Thoracic aorta (tissue), 2 donors: Measurements from ENCODE around the gene DGKI. TPM values are rescaled to one million over a fixed set of nuclear protein-coding genes. Genes with fewer than 3 reads are reported as not detected.

ENCODE experiments used
- ATAC-seq: fragments of 150-250 bp; one replicate; pipeline ENCODE4 v1.8.0; 2017; ENCODE audit warnings: low read depth; ENCODE audit not compliant: insufficient number of reproducible peaks, low FRiP score
- DNase-seq: peaks from one replicate; pipeline ENCODE4 v3.0.0-alpha.2; 2020; ENCODE audit warnings: low spot score
- H3K27ac ChIP-seq, 2 donors: fragments of 200-600 bp; sonication (generic); 1 replicate in 1 of 2; 2 replicates in 1 of 2; pipeline ENCODE4 v1.5.1; 2016; ENCODE audit warnings: mild to moderate bottlenecking in 2 of 2, moderate library complexity in 2 of 2
- H3K27me3 ChIP-seq: fragments of 200-600 bp; sonication (generic); replicated peaks from 2 replicates; pipeline ENCODE4 v1.6.0; 2016; ENCODE audit warnings: mild to moderate bottlenecking; ENCODE audit not compliant: insufficient read depth
- H3K36me3 ChIP-seq: fragments of 200-600 bp; sonication (generic); one replicate; pipeline ENCODE4 v1.5.1; 2016
- H3K4me1 ChIP-seq, 2 donors: fragments of 200-600 bp; sonication (generic); 1 replicate in 1 of 2; 2 replicates in 1 of 2; pipeline versions ENCODE4 v1.5.1 to v1.6.0; 2016; ENCODE audit warnings: low read depth in 2 of 2, mild to moderate bottlenecking in 1 of 2; ENCODE audit not compliant: control insufficient read depth in 1 of 2
- H3K4me3 ChIP-seq: fragments of 200-600 bp; sonication (generic); 2 replicates; pipeline ENCODE4 v1.5.1; 2016; ENCODE audit warnings: mild to moderate bottlenecking
- H3K9me3 ChIP-seq: fragments of 200-600 bp; sonication (generic); 2 replicates; pipeline ENCODE4 v1.5.1; 2016
- CTCF ChIP-seq: fragments of 200-600 bp; sonication (generic); IDR thresholded peaks from one replicate; pipeline ENCODE4 v1.5.1; 2019; ENCODE audit warnings: antibody characterized with exemption
- total RNA-seq, 2 donors: library from RNA; depleted of rRNA; stranded (reverse); fragments of >200 nt; gene quantifications; one replicate each; pipeline versions ENCODE4 v1.1.0 to v1.2.3, GENCODE V29; 2016

The DGKI gene
- total RNA-seq, 2 donors from 2014 or later, result 10.3 to 22.3 TPM

DNA sequence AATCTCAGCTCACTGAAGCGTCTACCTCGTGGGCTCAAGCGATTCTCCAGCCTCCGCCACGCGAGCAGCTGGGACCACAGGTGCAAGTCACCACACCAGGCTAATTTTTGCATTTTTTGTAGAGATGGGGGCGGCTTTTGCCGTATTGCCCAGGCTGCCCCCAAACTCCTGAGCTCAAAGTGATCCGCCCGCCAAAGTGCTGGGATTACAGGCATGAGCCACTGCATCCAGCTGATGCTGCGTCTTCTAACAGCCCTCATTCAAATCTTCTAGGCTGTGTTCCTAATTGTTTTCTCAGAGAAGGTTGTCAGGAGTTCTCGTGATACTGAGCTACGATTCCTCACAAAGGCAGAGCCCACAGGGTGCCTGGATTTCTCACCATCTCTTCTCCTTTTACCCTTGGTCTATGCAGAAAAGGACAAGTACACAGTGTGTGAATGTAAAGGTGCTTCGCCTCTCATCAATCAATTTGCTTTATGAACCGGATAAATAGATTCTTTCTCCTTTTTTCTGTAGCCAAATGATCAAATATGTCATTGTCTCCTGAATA lies 255.9 kb downstream of the DGKI start:
- Histone ChIP-seq H3K36me3 (no peaks in the 10 kb centered on the region), H3K27ac (peak overlapping the region in 1 of 2 donors; percentile 44), H3K9me3 (no peaks in the 10 kb centered on the region), H3K27me3 (no peaks in the 10 kb centered on the region), H3K4me3 (no peak overlapping the region), H3K4me1 (peaks cover 11 to 12% of the 10 kb centered on the region in 2 donors)
- TF ChIP-seq CTCF, result no peak
- DNase-seq (no peak), ATAC-seq (no peak)

- Histone ChIP-seq H3K4me1 (peaks cover 11 to 12% of the 10 kb centered on the region in 2 donors), H3K4me3 (no peak overlapping the region), H3K27me3 (no peaks in the 10 kb centered on the region), H3K36me3 (no peaks in the 10 kb centered on the region), H3K27ac (no peak overlapping the region), H3K9me3 (no peaks in the 10 kb centered on the region)
- no peak for ATAC-seq
- no peak for DNase-seq
- TF ChIP-seq CTCF, result no peak
These were observed 256.6 kb downstream of the DGKI start for GRCh38 chr7:137590071-137590755.

DNA sequence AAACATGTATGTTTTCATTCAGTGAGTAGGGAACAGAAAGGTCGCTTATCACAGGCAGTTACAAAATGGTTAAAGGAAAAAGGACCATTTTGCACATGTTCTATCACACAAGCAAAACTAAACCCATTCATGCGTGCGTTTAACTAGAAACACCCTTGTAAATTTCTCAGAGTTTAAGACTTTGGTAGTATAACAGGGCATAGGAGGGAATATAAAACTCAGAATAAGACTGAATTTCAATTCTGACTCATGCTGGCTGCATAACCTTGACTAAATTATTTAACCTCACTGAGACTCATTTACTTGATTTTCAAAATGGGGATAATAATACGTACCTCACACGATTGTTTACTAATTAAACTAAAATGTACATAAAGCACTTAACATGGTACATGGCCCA lies 259.4 kb downstream of the DGKI start:
- no peak for DNase-seq
- no peaks in the 10 kb centered on the region for H3K9me3 ChIP-seq
- peaks cover 11 to 12% of the 10 kb centered on the region in 2 donors for H3K4me1 ChIP-seq
- no peak overlapping the region for H3K4me3 ChIP-seq
- no peaks in the 10 kb centered on the region for H3K27me3 ChIP-seq
- no peak for TF ChIP-seq CTCF
- ATAC-seq, result no peak
- H3K36me3 ChIP-seq, result no peaks in the 10 kb centered on the region
- H3K27ac ChIP-seq, result no peak overlapping the region

GRCh38 chr7:137585591-137585990 lies 261.2 kb downstream of the DGKI start:
- no peak for DNase-seq
- TF ChIP-seq CTCF, result no peak
- H3K9me3 ChIP-seq, result no peaks in the 10 kb centered on the region
- H3K36me3 ChIP-seq, result no peaks in the 10 kb centered on the region
- H3K27me3 ChIP-seq, result no peaks in the 10 kb centered on the region
- no peak overlapping the region for H3K4me3 ChIP-seq
- peaks cover under 1 to 3% of the 10 kb centered on the region in 2 donors for H3K4me1 ChIP-seq
- H3K27ac ChIP-seq, result no peak overlapping the region
- no peak for ATAC-seq

GRCh38 chr7:137583172-137583571 lies 263.6 kb downstream of the DGKI start:
- DNase-seq, result no peak
- no peak for TF ChIP-seq CTCF
- Histone ChIP-seq H3K27ac (no peak overlapping the region), H3K9me3 (no peaks in the 10 kb centered on the region), H3K36me3 (no peaks in the 10 kb centered on the region), H3K4me1 (peaks cover 11 to 15% of the 10 kb centered on the region in 2 donors), H3K27me3 (no peaks in the 10 kb centered on the region), H3K4me3 (no peak overlapping the region)
- ATAC-seq, result no peak
